Measurements from ENCODE around the gene ZNF451. TPM values are rescaled to one million over a fixed set of nuclear protein-coding genes. Genes with fewer than 3 reads are reported as not detected.

ZNF451 gene
- total RNA-seq, 1 experiment from 2014 or later, result 63.0 TPM

DNA sequence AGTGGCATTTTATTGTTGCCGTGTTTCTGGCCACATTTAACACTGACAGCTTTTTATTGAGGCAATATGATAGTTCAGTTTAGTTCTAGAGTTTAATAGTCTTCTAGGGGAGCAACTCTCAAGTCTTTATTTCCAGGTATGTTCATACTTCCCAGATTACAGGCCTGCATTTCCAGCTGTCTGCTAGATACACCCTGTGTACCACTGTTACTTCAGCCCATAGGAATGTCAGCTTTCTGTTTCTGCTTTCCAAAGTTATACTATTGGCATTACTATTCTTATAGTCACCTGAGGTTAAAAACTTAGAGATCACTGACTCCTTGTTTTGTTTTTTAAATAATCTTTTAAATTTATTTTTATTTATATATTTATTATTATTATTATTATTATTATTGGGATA is 7.6 kb downstream of the ZNF451 start:
- peaks cover 21% of the 10 kb centered on the region for H3K4me1 Mint-ChIP-seq (ENCODE audit: insufficient read depth, unreplicated experiment)
- no peaks in the 10 kb centered on the region for H3K9me3 Mint-ChIP-seq (ENCODE audit: unreplicated experiment)
- no peak overlapping the region for H3K27ac Mint-ChIP-seq (ENCODE audit: low read depth, unreplicated experiment)
- no peak overlapping the region for H3K4me3 Mint-ChIP-seq (ENCODE audit: unreplicated experiment)
- ChIA-PET CTCF (interaction anchor here (0.5 to 1.7 kb wide), 2 partner anchors 194 to 336 kb away, joined by 6 to 14 read pairs; no protein-coding TSS in a partner anchor), POLR2A (no interaction called here)
- DNase-seq (ENCODE audit: unreplicated experiment), result no peak
- no peak for TF ChIP-seq CTCF (IDR thresholded peaks at IDR 0.05; ENCODE audit: unreplicated experiment)
- intact Hi-C loops (cut with micrococcal nuclease), result no loop called here
- no TSS peak for BruUV-seq (replicated peaks)
- no peaks in the 10 kb centered on the region for H3K27me3 Mint-ChIP-seq (ENCODE audit: insufficient read depth, unreplicated experiment)
- peaks cover 77% of the 10 kb centered on the region for H3K36me3 Mint-ChIP-seq (ENCODE audit: insufficient read depth, unreplicated experiment)

- H3K9me3 Mint-ChIP-seq (ENCODE audit: unreplicated experiment), result no peaks in the 10 kb centered on the region
- no peak for DNase-seq (ENCODE audit: unreplicated experiment)
- intact Hi-C loops (cut with micrococcal nuclease), result no loop called here
- no TSS peak for BruUV-seq (replicated peaks)
- POLR2A ChIA-PET, result interaction anchor here (1.3 to 1.9 kb wide), 4 partner anchors 9 to 20 kb away, joined by 3 to 7 read pairs (median 3); partner anchors contain the start of gene ZNF451
- CTCF ChIA-PET, result interaction anchor here (0.6 to 1.2 kb wide), 4 partner anchors 164 to 213 kb away, joined by 3 to 5 read pairs (median 3); no protein-coding TSS in a partner anchor
- no peak overlapping the region for H3K4me3 Mint-ChIP-seq (ENCODE audit: unreplicated experiment)
- H3K36me3 Mint-ChIP-seq (ENCODE audit: insufficient read depth, unreplicated experiment), result peaks cover 69% of the 10 kb centered on the region
- H3K27ac Mint-ChIP-seq (ENCODE audit: low read depth, unreplicated experiment), result no peak overlapping the region
- no peaks in the 10 kb centered on the region for H3K27me3 Mint-ChIP-seq (ENCODE audit: insufficient read depth, unreplicated experiment)
- TF ChIP-seq CTCF (IDR thresholded peaks at IDR 0.05; ENCODE audit: unreplicated experiment), result no peak
- H3K4me1 Mint-ChIP-seq (ENCODE audit: insufficient read depth, unreplicated experiment), result peaks cover 5% of the 10 kb centered on the region
Measured at GRCh38 chr6:57102976-57103375, 13.0 kb downstream of the ZNF451 start.

- ChIA-PET CTCF (interaction anchor here (0.6 kb wide), 1 partner anchor 19 kb away, joined by 8 read pairs; no protein-coding TSS in a partner anchor), POLR2A (interaction anchor here (0.6 to 1.9 kb wide), 3 partner anchors 15 to 87 kb away, joined by 3 to 7 read pairs (median 3); partner anchors contain the start of gene ZNF451)
- H3K9me3 Mint-ChIP-seq (ENCODE audit: unreplicated experiment), result no peaks in the 10 kb centered on the region
- no peaks in the 10 kb centered on the region for H3K27me3 Mint-ChIP-seq (ENCODE audit: insufficient read depth, unreplicated experiment)
- no peaks in the 10 kb centered on the region for H3K4me1 Mint-ChIP-seq (ENCODE audit: insufficient read depth, unreplicated experiment)
- no peak overlapping the region for H3K4me3 Mint-ChIP-seq (ENCODE audit: unreplicated experiment)
- no TSS peak for BruUV-seq (replicated peaks)
- H3K36me3 Mint-ChIP-seq (ENCODE audit: insufficient read depth, unreplicated experiment), result peaks cover 61% of the 10 kb centered on the region
- intact Hi-C loops (cut with micrococcal nuclease), result no loop called here
- no peak for TF ChIP-seq CTCF (IDR thresholded peaks at IDR 0.05; ENCODE audit: unreplicated experiment)
- H3K27ac Mint-ChIP-seq (ENCODE audit: low read depth, unreplicated experiment), result no peak overlapping the region
- DNase-seq (ENCODE audit: unreplicated experiment), result no peak
Measured at GRCh38 chr6:57104336-57104735, 14.3 kb downstream of the ZNF451 start.

DNA sequence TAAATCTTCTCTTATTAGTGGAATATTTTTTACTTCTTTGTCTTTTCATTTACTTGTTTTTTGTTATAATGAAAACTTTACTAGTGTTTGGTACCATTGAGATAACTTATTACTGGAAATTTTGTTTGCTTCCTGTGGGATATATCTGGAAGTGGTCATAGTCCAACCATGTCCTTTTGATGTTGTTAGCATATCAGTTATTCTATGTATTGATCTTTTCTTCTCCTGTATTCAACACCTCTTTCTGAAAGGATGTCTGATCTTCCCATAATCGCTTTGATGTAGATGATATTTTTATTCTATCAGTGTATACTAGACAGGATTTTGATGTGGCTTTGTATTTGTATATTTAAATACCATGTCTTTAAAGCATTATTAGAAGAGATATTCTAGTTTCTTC is 17.0 kb downstream of the ZNF451 start:
- Mint-ChIP-seq H3K27ac (ENCODE audit: low read depth, unreplicated experiment) (no peak overlapping the region), H3K4me1 (ENCODE audit: insufficient read depth, unreplicated experiment) (peaks cover 7% of the 10 kb centered on the region), H3K36me3 (ENCODE audit: insufficient read depth, unreplicated experiment) (peaks cover 36% of the 10 kb centered on the region), H3K27me3 (ENCODE audit: insufficient read depth, unreplicated experiment) (no peaks in the 10 kb centered on the region), H3K9me3 (ENCODE audit: unreplicated experiment) (no peaks in the 10 kb centered on the region), H3K4me3 (ENCODE audit: unreplicated experiment) (no peak overlapping the region)
- no peak for DNase-seq (ENCODE audit: unreplicated experiment)
- no peak for TF ChIP-seq CTCF (IDR thresholded peaks at IDR 0.05; ENCODE audit: unreplicated experiment)
- CTCF ChIA-PET, result interaction anchor here (0.8 kb wide), 1 partner anchor 210 kb away, joined by 4 read pairs; the partner anchor contains the start of gene PRIM2
- POLR2A ChIA-PET, result no interaction called here
- no TSS peak for BruUV-seq (replicated peaks)
- intact Hi-C loops (cut with micrococcal nuclease), result no loop called here
